Measurements from ENCODE around the gene KDM2A.

Gene KDM2A

GRCh38 chr11:67118801-67119584, at the start of gene KDM2A:
KDM2A (plus strand) TSS chr11:67119263; CDS start chr11:67121317, 2,054 bp downstream.
- peaks cover 5% of the 10 kb centered on the region for H3K36me3 Mint-ChIP-seq
- no peaks in the 10 kb centered on the region for H3K27me3 Mint-ChIP-seq

GRCh38 chr11:67071420-67072284, 47.4 kb upstream of the KDM2A start:
- Mint-ChIP-seq H3K27ac (no peak overlapping the region), H3K9me3 (no peaks in the 10 kb centered on the region), H3K4me3 (peak overlapping the region; percentile 31), H3K27me3 (peaks cover 52% of the 10 kb centered on the region), H3K4me1 (peaks cover 15% of the 10 kb centered on the region), H3K36me3 (no peaks in the 10 kb centered on the region)
- peak; percentile 54 for ATAC-seq

More at GRCh38 chr11:67118801-67119584, at the start of gene KDM2A:
- ATAC-seq: peak; percentile 89
- no peaks in the 10 kb centered on the region for H3K9me3 Mint-ChIP-seq
- peak within 1 kb of the TSS; percentile 88 for H3K27ac Mint-ChIP-seq
- peaks cover 43% of the 10 kb centered on the region for H3K4me1 Mint-ChIP-seq
- peak within 1 kb of the TSS; percentile 100 for H3K4me3 Mint-ChIP-seq

GRCh38 chr11:67072295-67072694, 46.8 kb upstream of the KDM2A start:
- no peaks in the 10 kb centered on the region for H3K9me3 Mint-ChIP-seq
- H3K4me3 Mint-ChIP-seq: no peak overlapping the region
- H3K27me3 Mint-ChIP-seq: peaks cover 55% of the 10 kb centered on the region
- no peak overlapping the region for H3K27ac Mint-ChIP-seq
- no peaks in the 10 kb centered on the region for H3K36me3 Mint-ChIP-seq
- ATAC-seq: no peak
- peaks cover 21% of the 10 kb centered on the region for H3K4me1 Mint-ChIP-seq

- no peak overlapping the region for H3K4me3 Mint-ChIP-seq
- H3K27me3 Mint-ChIP-seq: peaks cover 59% of the 10 kb centered on the region
- ATAC-seq: no peak
- H3K4me1 Mint-ChIP-seq: peaks cover 32% of the 10 kb centered on the region
- no peak overlapping the region for H3K27ac Mint-ChIP-seq
- H3K9me3 Mint-ChIP-seq: no peaks in the 10 kb centered on the region
- no peaks in the 10 kb centered on the region for H3K36me3 Mint-ChIP-seq
These were observed 45.2 kb upstream of the KDM2A start for GRCh38 chr11:67073908-67074307.

GRCh38 chr11:67076202-67076601, 42.9 kb upstream of the KDM2A start:
- Mint-ChIP-seq H3K27me3 (peaks cover 44% of the 10 kb centered on the region), H3K4me3 (no peak overlapping the region), H3K9me3 (no peaks in the 10 kb centered on the region), H3K27ac (no peak overlapping the region), H3K4me1 (peaks cover 38% of the 10 kb centered on the region), H3K36me3 (no peaks in the 10 kb centered on the region)
- ATAC-seq: no peak

GRCh38 chr11:67079065-67079705, 39.9 kb upstream of the KDM2A start:
- H3K27me3 Mint-ChIP-seq: peaks cover 46% of the 10 kb centered on the region
- H3K4me1 Mint-ChIP-seq: peaks cover 41% of the 10 kb centered on the region

GRCh38 chr11:67082071-67082791, 36.8 kb upstream of the KDM2A start:
- no peaks in the 10 kb centered on the region for H3K36me3 Mint-ChIP-seq
- H3K27me3 Mint-ChIP-seq: peaks cover 33% of the 10 kb centered on the region
- H3K4me1 Mint-ChIP-seq: peaks cover 28% of the 10 kb centered on the region
- H3K4me3 Mint-ChIP-seq: no peak overlapping the region
- no peaks in the 10 kb centered on the region for H3K9me3 Mint-ChIP-seq
- ATAC-seq: no peak
- H3K27ac Mint-ChIP-seq: peak overlapping the region; percentile 46

More at GRCh38 chr11:67079065-67079705, 39.9 kb upstream of the KDM2A start:
- Mint-ChIP-seq H3K4me3 (no peak overlapping the region), H3K36me3 (no peaks in the 10 kb centered on the region), H3K27ac (peak overlapping the region; percentile 36), H3K9me3 (no peaks in the 10 kb centered on the region)
- peak; percentile 49 for ATAC-seq

GRCh38 chr11:67083786-67084366, 35.2 kb upstream of the KDM2A start:
- no peaks in the 10 kb centered on the region for H3K9me3 Mint-ChIP-seq
- no peak overlapping the region for H3K27ac Mint-ChIP-seq

GRCh38 chr11:67085617-67086016, 33.4 kb upstream of the KDM2A start:
- Mint-ChIP-seq H3K9me3 (no peaks in the 10 kb centered on the region), H3K36me3 (no peaks in the 10 kb centered on the region), H3K4me3 (no peak overlapping the region), H3K27ac (no peak overlapping the region), H3K4me1 (peaks cover 11% of the 10 kb centered on the region), H3K27me3 (peaks cover 19% of the 10 kb centered on the region)
- no peak for ATAC-seq

More at GRCh38 chr11:67083786-67084366, 35.2 kb upstream of the KDM2A start:
- ATAC-seq: no peak
- no peaks in the 10 kb centered on the region for H3K36me3 Mint-ChIP-seq
- no peak overlapping the region for H3K4me3 Mint-ChIP-seq
- H3K27me3 Mint-ChIP-seq: peaks cover 17% of the 10 kb centered on the region
- H3K4me1 Mint-ChIP-seq: peaks cover 17% of the 10 kb centered on the region

- Mint-ChIP-seq H3K27me3 (peaks cover 14% of the 10 kb centered on the region), H3K4me3 (no peak overlapping the region), H3K9me3 (no peaks in the 10 kb centered on the region), H3K27ac (peak overlapping the region; percentile 13), H3K4me1 (no peaks in the 10 kb centered on the region), H3K36me3 (no peaks in the 10 kb centered on the region)
- no peak for ATAC-seq
These were observed 28.3 kb upstream of the KDM2A start for GRCh38 chr11:67090717-67091116.

GRCh38 chr11:67095214-67095507, 23.9 kb upstream of the KDM2A start:
- H3K27ac Mint-ChIP-seq: no peak overlapping the region
- no peak for ATAC-seq
- no peak overlapping the region for H3K4me3 Mint-ChIP-seq
- H3K36me3 Mint-ChIP-seq: no peaks in the 10 kb centered on the region
- peaks cover 15% of the 10 kb centered on the region for H3K4me1 Mint-ChIP-seq
- H3K9me3 Mint-ChIP-seq: no peaks in the 10 kb centered on the region
- peaks cover 9% of the 10 kb centered on the region for H3K27me3 Mint-ChIP-seq

- Mint-ChIP-seq H3K9me3 (no peaks in the 10 kb centered on the region), H3K4me1 (peaks cover 18% of the 10 kb centered on the region), H3K27ac (peak overlapping the region; percentile 80), H3K27me3 (peaks cover 8% of the 10 kb centered on the region), H3K4me3 (no peak overlapping the region), H3K36me3 (no peaks in the 10 kb centered on the region)
- no peak for ATAC-seq
These were observed 20.1 kb upstream of the KDM2A start for GRCh38 chr11:67098799-67099429.

GRCh38 chr11:67099831-67100324, 19.2 kb upstream of the KDM2A start:
- ATAC-seq: peak; percentile 84
- Mint-ChIP-seq H3K9me3 (no peaks in the 10 kb centered on the region), H3K27me3 (peaks cover 17% of the 10 kb centered on the region)

GRCh38 chr11:67102664-67103063, 16.4 kb upstream of the KDM2A start:
- no peak for ATAC-seq
- H3K4me1 Mint-ChIP-seq: peaks cover 18% of the 10 kb centered on the region
- no peak overlapping the region for H3K4me3 Mint-ChIP-seq
- no peaks in the 10 kb centered on the region for H3K9me3 Mint-ChIP-seq
- H3K36me3 Mint-ChIP-seq: no peaks in the 10 kb centered on the region
- peaks cover 18% of the 10 kb centered on the region for H3K27me3 Mint-ChIP-seq
- H3K27ac Mint-ChIP-seq: no peak overlapping the region

More at GRCh38 chr11:67099831-67100324, 19.2 kb upstream of the KDM2A start:
- peak overlapping the region; percentile 1 for H3K4me3 Mint-ChIP-seq
- H3K36me3 Mint-ChIP-seq: no peaks in the 10 kb centered on the region
- H3K27ac Mint-ChIP-seq: peak overlapping the region; percentile 80
- peaks cover 18% of the 10 kb centered on the region for H3K4me1 Mint-ChIP-seq

All from stimulated activated memory B cell treated with anti-CD40 and anti-IgM and Interleukin-4, amounts not matched to agents 10 μg/mL and 1 μg/mL and 100 μg/mL, for 72 hours (primary cell).